ENCODE results near the gene TBC1D22B. TPM values are rescaled to one million over a fixed set of nuclear protein-coding genes. Genes with fewer than 3 reads are reported as not detected.

Gene TBC1D22B
- total RNA-seq, 2 experiments from 2014 or later, result 12.1 to 12.3 TPM

DNA sequence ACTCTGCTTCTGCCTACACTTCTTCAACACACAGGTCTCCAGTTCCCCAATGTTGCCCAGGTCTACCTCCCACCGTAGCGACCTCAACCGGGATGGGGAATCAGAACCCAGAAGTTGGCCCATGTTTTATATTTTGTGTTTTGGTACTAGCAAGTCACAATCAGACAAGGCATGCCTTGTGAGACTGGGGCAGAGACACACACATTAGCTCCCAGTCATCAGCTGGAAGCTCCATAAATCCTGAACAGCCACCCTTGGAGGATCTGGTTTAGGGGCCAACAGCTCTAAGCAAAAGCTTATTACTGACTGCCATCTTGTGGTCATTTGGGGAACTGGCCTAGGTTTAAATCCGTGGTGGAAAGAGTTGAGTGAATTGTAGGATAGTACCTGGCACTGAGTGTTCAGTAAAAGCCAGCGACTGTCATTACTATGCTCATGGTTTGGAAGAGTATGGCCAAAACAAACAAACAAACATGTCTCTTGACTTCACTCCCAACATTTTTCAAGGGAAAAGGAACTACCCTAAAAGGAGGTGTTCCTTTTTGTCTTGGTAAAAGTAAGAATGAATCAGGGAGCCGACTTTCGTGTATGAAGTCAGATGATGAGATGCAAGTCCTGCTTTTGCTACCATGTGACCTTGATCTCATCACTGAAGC is 47.1 kb upstream of the TBC1D22B start:
- Mint-ChIP-seq H3K4me1 (ENCODE audit: low read depth) (peaks cover 46% of the 10 kb centered on the region), H3K4me3 (no peak overlapping the region), H3K9me3 (no peaks in the 10 kb centered on the region), H3K27me3 (no peaks in the 10 kb centered on the region), H3K27ac (peak overlapping the region; percentile 89), H3K36me3 (ENCODE audit: low read depth) (no peaks in the 10 kb centered on the region)
- intact Hi-C loops (cut with micrococcal nuclease), result loop anchor here (1.0 to 10.0 kb wide), 2 partner anchors 192 to 446 kb away; no protein-coding TSS in a partner anchor
- ChIA-PET CTCF (interaction anchor here (0.7 to 23.4 kb wide), 37 partner anchors 9 to 444 kb away, joined by 3 to 784 read pairs (median 6); partner anchors contain the start of genes C6orf89, MTCH1, PIM1 and PPIL1), POLR2A (interaction anchor here (0.8 to 11.8 kb wide), 11 partner anchors 13 to 192 kb away, joined by 3 to 222 read pairs (median 4); partner anchors contain the start of gene PIM1)
- peak; percentile 47 for ATAC-seq
- TF ChIP-seq, protein P1, sequence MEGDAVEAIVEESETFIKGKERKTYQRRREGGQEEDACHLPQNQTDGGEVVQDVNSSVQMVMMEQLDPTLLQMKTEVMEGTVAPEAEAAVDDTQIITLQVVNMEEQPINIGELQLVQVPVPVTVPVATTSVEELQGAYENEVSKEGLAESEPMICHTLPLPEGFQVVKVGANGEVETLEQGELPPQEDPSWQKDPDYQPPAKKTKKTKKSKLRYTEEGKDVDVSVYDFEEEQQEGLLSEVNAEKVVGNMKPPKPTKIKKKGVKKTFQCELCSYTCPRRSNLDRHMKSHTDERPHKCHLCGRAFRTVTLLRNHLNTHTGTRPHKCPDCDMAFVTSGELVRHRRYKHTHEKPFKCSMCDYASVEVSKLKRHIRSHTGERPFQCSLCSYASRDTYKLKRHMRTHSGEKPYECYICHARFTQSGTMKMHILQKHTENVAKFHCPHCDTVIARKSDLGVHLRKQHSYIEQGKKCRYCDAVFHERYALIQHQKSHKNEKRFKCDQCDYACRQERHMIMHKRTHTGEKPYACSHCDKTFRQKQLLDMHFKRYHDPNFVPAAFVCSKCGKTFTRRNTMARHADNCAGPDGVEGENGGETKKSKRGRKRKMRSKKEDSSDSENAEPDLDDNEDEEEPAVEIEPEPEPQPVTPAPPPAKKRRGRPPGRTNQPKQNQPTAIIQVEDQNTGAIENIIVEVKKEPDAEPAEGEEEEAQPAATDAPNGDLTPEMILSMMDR (IDR thresholded peaks at IDR 0.05), result peak; percentile 97
- DNase-seq, result peak; percentile 87

DNA sequence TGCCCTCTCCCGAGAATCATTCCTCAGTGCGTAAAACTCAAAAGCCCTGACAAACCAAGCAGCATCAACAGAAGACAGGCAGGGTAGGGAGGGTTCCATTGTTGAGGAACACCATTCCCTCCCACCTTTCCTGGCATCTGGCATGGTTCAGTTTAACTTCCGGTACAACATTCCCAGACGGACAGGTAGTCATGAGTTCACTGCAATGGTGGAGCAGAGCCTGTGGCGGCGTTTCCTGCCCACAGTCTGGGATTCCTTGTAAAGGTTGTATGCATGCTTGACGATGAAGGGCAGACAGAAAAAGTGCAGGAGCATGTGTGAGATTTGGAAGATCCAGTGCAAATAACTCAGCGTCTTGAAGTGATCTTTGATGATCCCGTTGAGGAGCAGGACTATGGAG is 45.3 kb upstream of the TBC1D22B start:
- TF ChIP-seq, protein P1 (IDR thresholded peaks at IDR 0.05), result no peak
- H3K4me3 Mint-ChIP-seq, result no peak overlapping the region
- peaks cover 30% of the 10 kb centered on the region for H3K4me1 Mint-ChIP-seq (ENCODE audit: low read depth)
- intact Hi-C loops (cut with micrococcal nuclease), result loop anchor here (10.0 kb wide), 1 partner anchor 447 kb away; no protein-coding TSS in a partner anchor
- ATAC-seq, result no peak
- no peaks in the 10 kb centered on the region for H3K27me3 Mint-ChIP-seq
- CTCF ChIA-PET, result interaction anchor here (0.9 to 23.4 kb wide), 5 partner anchors 39 to 327 kb away, joined by 3 to 784 read pairs (median 33); partner anchors contain the start of gene PIM1
- POLR2A ChIA-PET, result interaction anchor here (1.0 to 1.3 kb wide), 3 partner anchors 39 to 192 kb away, joined by 3 to 6 read pairs (median 5); no protein-coding TSS in a partner anchor
- no peak for DNase-seq
- no peaks in the 10 kb centered on the region for H3K36me3 Mint-ChIP-seq (ENCODE audit: low read depth)
- H3K9me3 Mint-ChIP-seq, result no peaks in the 10 kb centered on the region
- H3K27ac Mint-ChIP-seq, result no peak overlapping the region

DNA sequence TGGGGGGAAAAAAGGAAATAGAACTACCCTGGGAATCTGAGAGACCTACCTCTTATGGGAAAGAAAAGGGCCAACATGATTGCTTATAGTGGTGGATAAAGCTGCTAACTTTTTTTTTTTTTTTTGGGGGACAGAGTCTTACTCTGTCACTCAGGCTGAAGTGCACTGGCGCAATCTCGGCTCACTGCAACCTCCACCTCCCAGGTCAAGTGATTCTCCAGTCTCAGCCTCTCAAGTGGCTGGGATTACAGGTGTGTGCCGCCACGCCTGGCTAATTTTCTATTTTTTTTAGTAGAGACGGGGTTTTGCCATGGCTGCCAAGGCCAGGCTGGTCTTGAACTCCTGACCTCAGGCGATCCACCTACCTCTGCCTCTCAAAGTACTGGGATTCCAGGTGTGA is 39.5 kb upstream of the TBC1D22B start:
- Mint-ChIP-seq H3K27me3 (no peaks in the 10 kb centered on the region), H3K4me1 (ENCODE audit: low read depth) (peaks cover 18% of the 10 kb centered on the region), H3K27ac (no peak overlapping the region), H3K4me3 (no peak overlapping the region), H3K9me3 (no peaks in the 10 kb centered on the region), H3K36me3 (ENCODE audit: low read depth) (no peaks in the 10 kb centered on the region)
- DNase-seq (no peak), ATAC-seq (no peak)
- POLR2A ChIA-PET, result no interaction called here
- TF ChIP-seq, protein P1 (IDR thresholded peaks at IDR 0.05), result no peak
- CTCF ChIA-PET, result interaction anchor here (23.4 kb wide), 1 partner anchor 194 kb away, joined by 784 read pairs; no protein-coding TSS in a partner anchor
- intact Hi-C loops (cut with micrococcal nuclease), result loop anchor here (10.0 kb wide), 1 partner anchor 453 kb away; no protein-coding TSS in a partner anchor

DNA sequence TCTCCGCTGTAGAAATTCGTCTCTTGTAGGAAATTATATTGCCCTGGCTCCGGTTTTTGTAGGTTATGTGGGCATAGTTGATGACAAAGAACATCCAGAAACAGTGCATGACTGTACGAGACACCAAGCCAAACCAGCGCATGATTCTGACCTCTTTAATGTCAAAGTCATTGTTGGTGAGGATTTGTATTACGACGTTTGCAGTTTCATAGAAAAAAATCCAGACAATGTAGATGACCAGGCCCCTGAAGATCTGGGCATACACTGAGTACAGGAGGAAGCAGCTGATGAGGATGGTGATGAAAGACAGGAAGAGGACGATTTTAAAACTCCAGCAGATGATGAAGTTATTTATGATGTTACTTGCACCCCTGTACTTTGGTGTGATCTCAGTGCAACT is 39.1 kb upstream of the TBC1D22B start:
- DNase-seq (no peak), ATAC-seq (no peak)
- intact Hi-C loops (cut with micrococcal nuclease), result loop anchor here (10.0 kb wide), 1 partner anchor 454 kb away; no protein-coding TSS in a partner anchor
- no peak overlapping the region for H3K4me3 Mint-ChIP-seq
- ChIA-PET CTCF (interaction anchor here (5.6 to 23.4 kb wide), 2 partner anchors 9 to 194 kb away, joined by 34 to 784 read pairs; no protein-coding TSS in a partner anchor), POLR2A (no interaction called here)
- no peaks in the 10 kb centered on the region for H3K27me3 Mint-ChIP-seq
- TF ChIP-seq, protein P1 (IDR thresholded peaks at IDR 0.05), result no peak
- no peaks in the 10 kb centered on the region for H3K9me3 Mint-ChIP-seq
- H3K36me3 Mint-ChIP-seq (ENCODE audit: low read depth), result no peaks in the 10 kb centered on the region
- no peak overlapping the region for H3K27ac Mint-ChIP-seq
- peaks cover 19% of the 10 kb centered on the region for H3K4me1 Mint-ChIP-seq (ENCODE audit: low read depth)
